NT2/D1 (cell line): ENCODE measurements around the gene SRSF7.

Experiments used
- SUZ12 ChIP-seq: IDR thresholded peaks from 2 replicates; pipeline ENCODE4 v1.6.1; 2011; ENCODE audit not compliant: insufficient read length, insufficient read depth; ENCODE audit errors: extremely low read depth
- YY1 ChIP-seq: IDR thresholded peaks from 2 replicates; pipeline ENCODE4 v1.6.1; 2011; ENCODE audit not compliant: insufficient read length, insufficient read depth

GRCh38 chr2:38713338-38713737, 37.8 kb downstream of the SRSF7 start:
- TF ChIP-seq YY1 (no peak), SUZ12 (no peak)
